B cell (primary cell): ENCODE data around the gene PTPRS.
"Not testable (repeated sequence)": the region's sequence is repeated elsewhere in the genome, so short reads cannot be mapped to it uniquely, and the experiment has no call there.

Source experiments
- EZH2 ChIP-seq: IDR thresholded peaks from 2 replicates; pipeline ENCODE4 v1.6.1; 2012; ENCODE audit warnings: borderline replicate concordance, low read depth, mild to moderate bottlenecking, moderate library complexity, low read length; ENCODE audit not compliant: insufficient read depth, poor library complexity, severe bottlenecking
- TF ChIP-seq, protein P1 (sequence below): fragments of 200-600 bp; IDR thresholded peaks from one replicate; pipeline ENCODE4 v1.8.0; 2022; ENCODE audit warnings: antibody characterized with exemption, mild to moderate bottlenecking

DNA sequence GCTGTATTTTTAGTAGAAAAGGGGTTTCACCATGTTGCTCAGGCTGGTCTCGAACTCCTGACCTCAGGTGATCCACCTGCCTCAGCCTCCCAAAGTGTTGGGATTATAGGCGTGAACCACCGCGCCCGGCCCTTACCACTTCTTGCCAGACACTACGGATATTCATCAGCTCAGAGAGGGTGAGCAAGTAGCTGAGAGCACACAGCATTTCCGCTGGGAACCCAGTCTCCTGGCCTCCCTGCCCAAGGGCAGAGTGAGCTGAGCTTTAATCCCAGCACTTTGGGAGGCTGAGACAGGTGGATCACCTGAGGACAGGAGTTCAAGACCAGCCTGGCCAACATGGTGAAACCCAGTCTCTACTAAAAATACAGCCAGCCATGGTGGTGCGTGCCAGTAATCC is 12.2 kb downstream of the PTPRS start:
- not testable (repeated sequence) for TF ChIP-seq EZH2
- TF ChIP-seq, protein P1, sequence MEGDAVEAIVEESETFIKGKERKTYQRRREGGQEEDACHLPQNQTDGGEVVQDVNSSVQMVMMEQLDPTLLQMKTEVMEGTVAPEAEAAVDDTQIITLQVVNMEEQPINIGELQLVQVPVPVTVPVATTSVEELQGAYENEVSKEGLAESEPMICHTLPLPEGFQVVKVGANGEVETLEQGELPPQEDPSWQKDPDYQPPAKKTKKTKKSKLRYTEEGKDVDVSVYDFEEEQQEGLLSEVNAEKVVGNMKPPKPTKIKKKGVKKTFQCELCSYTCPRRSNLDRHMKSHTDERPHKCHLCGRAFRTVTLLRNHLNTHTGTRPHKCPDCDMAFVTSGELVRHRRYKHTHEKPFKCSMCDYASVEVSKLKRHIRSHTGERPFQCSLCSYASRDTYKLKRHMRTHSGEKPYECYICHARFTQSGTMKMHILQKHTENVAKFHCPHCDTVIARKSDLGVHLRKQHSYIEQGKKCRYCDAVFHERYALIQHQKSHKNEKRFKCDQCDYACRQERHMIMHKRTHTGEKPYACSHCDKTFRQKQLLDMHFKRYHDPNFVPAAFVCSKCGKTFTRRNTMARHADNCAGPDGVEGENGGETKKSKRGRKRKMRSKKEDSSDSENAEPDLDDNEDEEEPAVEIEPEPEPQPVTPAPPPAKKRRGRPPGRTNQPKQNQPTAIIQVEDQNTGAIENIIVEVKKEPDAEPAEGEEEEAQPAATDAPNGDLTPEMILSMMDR, result not testable (repeated sequence)
